SK-N-SH (cell line): ENCODE data around the gene ST6GALNAC2.
A peak's percentile ranks its signal among the peaks of the same experiment; 100 is the strongest.

Experiments
- EP300 ChIP-seq, 2 experiments: IDR thresholded peaks; 2 replicates each; pipeline versions ENCODE4 v1.4.0 to v1.6.1; 2012; ENCODE audit warnings: borderline replicate concordance in 1 of 2, low read depth in 1 of 2, low read length in 1 of 2
- EZH2phosphoT487 ChIP-seq: fragments of 200-600 bp; sonication (generic); IDR thresholded peaks from 2 replicates; pipeline ENCODE4 v1.6.1; 2017; ENCODE audit warnings: low read depth, mixed run types, mild to moderate bottlenecking, antibody characterized with exemption, moderate library complexity, borderline replicate concordance
- MXI1 ChIP-seq: IDR thresholded peaks from 2 replicates; pipeline ENCODE4 v1.6.1; 2012; ENCODE audit warnings: mild to moderate bottlenecking, low read depth, low read length, improper control_type of control experiment
- POLR2AphosphoS5 ChIP-seq: IDR thresholded peaks from 2 replicates; pipeline ENCODE4 v1.6.1; 2012; ENCODE audit warnings: low read depth, low read length
- REST ChIP-seq: IDR thresholded peaks from 2 replicates; pipeline ENCODE4 v1.6.1; 2012; ENCODE audit warnings: mild to moderate bottlenecking, low read depth, low read length, moderate library complexity
- SIN3A ChIP-seq: IDR thresholded peaks from 2 replicates; pipeline ENCODE4 v1.6.1; 2012; ENCODE audit warnings: low read depth, mild to moderate bottlenecking, low read length, moderate library complexity, borderline replicate concordance
- TAF1 ChIP-seq: IDR thresholded peaks from 2 replicates; pipeline ENCODE4 v1.6.1; 2012; ENCODE audit warnings: low read depth, mild to moderate bottlenecking, low read length, moderate library complexity, borderline replicate concordance
- YY1 ChIP-seq: IDR thresholded peaks from 2 replicates; pipeline ENCODE4 v1.4.0; 2012; ENCODE audit warnings: low read depth, mild to moderate bottlenecking
- TF ChIP-seq, protein P1 (sequence below): fragments of 200-600 bp; sonication (generic); IDR thresholded peaks from 2 replicates; pipeline ENCODE4 v1.6.1; 2017; ENCODE audit warnings: antibody characterized with exemption, mild to moderate bottlenecking, moderate library complexity
- TF ChIP-seq, protein P2 (sequence below): IDR thresholded peaks from 2 replicates; pipeline ENCODE4 v1.4.0; 2012; ENCODE audit warnings: low read depth

GRCh38 chr17:76528528-76529223, 57.0 kb downstream of the ST6GALNAC2 start:
- TF ChIP-seq, protein P1, sequence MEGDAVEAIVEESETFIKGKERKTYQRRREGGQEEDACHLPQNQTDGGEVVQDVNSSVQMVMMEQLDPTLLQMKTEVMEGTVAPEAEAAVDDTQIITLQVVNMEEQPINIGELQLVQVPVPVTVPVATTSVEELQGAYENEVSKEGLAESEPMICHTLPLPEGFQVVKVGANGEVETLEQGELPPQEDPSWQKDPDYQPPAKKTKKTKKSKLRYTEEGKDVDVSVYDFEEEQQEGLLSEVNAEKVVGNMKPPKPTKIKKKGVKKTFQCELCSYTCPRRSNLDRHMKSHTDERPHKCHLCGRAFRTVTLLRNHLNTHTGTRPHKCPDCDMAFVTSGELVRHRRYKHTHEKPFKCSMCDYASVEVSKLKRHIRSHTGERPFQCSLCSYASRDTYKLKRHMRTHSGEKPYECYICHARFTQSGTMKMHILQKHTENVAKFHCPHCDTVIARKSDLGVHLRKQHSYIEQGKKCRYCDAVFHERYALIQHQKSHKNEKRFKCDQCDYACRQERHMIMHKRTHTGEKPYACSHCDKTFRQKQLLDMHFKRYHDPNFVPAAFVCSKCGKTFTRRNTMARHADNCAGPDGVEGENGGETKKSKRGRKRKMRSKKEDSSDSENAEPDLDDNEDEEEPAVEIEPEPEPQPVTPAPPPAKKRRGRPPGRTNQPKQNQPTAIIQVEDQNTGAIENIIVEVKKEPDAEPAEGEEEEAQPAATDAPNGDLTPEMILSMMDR: peak; percentile 33
- TF ChIP-seq, protein P2, sequence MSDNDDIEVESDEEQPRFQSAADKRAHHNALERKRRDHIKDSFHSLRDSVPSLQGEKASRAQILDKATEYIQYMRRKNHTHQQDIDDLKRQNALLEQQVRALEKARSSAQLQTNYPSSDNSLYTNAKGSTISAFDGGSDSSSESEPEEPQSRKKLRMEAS: no peak
- no peak for TF ChIP-seq POLR2AphosphoS5
- no peak for TF ChIP-seq TAF1
- no peak for TF ChIP-seq YY1
- no peak for TF ChIP-seq SIN3A
- TF ChIP-seq EP300 (IDR thresholded peaks at IDR 0.05; ENCODE audit: borderline replicate concordance in 1 of 2, low read depth in 1 of 2, low read length in 1 of 2): no peak
- no peak for TF ChIP-seq REST
- TF ChIP-seq MXI1: no peak
- no peak for TF ChIP-seq EZH2phosphoT487
